HepG2 (cell line): ENCODE measurements around the gene FBXL13. TPM values are rescaled to one million over a fixed set of nuclear protein-coding genes. Genes with fewer than 3 reads are reported as not detected.
A peak's percentile ranks its signal among the peaks of the same experiment; 100 is the strongest.

Experiments used
- ATF6 ChIP-seq: sonication (generic); formaldehyde crosslinking; conservative IDR thresholded peaks from 2 replicates; pipeline ENCODE4 v1.4.0; 2020; ENCODE audit warnings: missing genetic modification reagents
- BCL6 ChIP-seq: IDR thresholded peaks from 2 replicates; pipeline ENCODE4 v1.6.1; 2016; ENCODE audit warnings: missing genetic modification reagents, missing compliant biosample characterization
- CHD2 ChIP-seq: IDR thresholded peaks from 2 replicates; pipeline ENCODE4 v1.6.1; 2011; ENCODE audit warnings: low read depth, low read length, improper control_type of control experiment
- CREB1 ChIP-seq, 2 experiments: fragments of 450-650 bp in 1 of 2; IDR thresholded peaks; 2 replicates each; pipeline ENCODE4 v1.6.1; 2016 to 2017; ENCODE audit warnings: control low read depth in 1 of 2, mild to moderate bottlenecking in 1 of 2, missing compliant biosample characterization in 1 of 2, missing genetic modification characterization in 1 of 2
- FIP1L1 ChIP-seq: fragments of 200-400 bp; formaldehyde crosslinking; IDR thresholded peaks from 2 replicates; pipeline ENCODE4 v1.6.1; 2018; ENCODE audit warnings: low read depth, mild to moderate bottlenecking, low read length, moderate library complexity, borderline replicate concordance; ENCODE audit not compliant: insufficient read depth
- GATAD2A ChIP-seq: IDR thresholded peaks from 2 replicates; pipeline ENCODE4 v1.6.1; 2016
- HMGA1 ChIP-seq: sonication (generic); formaldehyde crosslinking; conservative IDR thresholded peaks from 2 replicates; pipeline ENCODE4 v1.4.0; 2020; ENCODE audit warnings: missing genetic modification reagents
- KAT7 ChIP-seq: IDR thresholded peaks from 2 replicates; pipeline ENCODE4 v1.6.1; 2018; ENCODE audit warnings: borderline replicate concordance, missing compliant biosample characterization
- KDM4B ChIP-seq: sonication (generic); formaldehyde crosslinking; IDR thresholded peaks from 2 replicates; pipeline ENCODE4 v1.4.0; 2020; ENCODE audit warnings: missing genetic modification reagents
- MED8 ChIP-seq: sonication (generic); formaldehyde crosslinking; IDR thresholded peaks from 2 replicates; pipeline ENCODE4 v1.8.1; 2023; ENCODE audit warnings: mild to moderate bottlenecking, missing genetic modification reagents; ENCODE audit not compliant: insufficient replicate concordance
- NCOA5 ChIP-seq: sonication (generic); formaldehyde crosslinking; IDR thresholded peaks from 2 replicates; pipeline ENCODE4 v1.4.0; 2020; ENCODE audit warnings: missing genetic modification reagents
- ONECUT2 ChIP-seq: sonication (generic); formaldehyde crosslinking; IDR thresholded peaks from 2 replicates; pipeline ENCODE4 v1.4.0; 2020; ENCODE audit warnings: missing genetic modification reagents
- PRPF4 ChIP-seq: fragments of 200-400 bp; formaldehyde crosslinking; IDR thresholded peaks from 2 replicates; pipeline ENCODE4 v1.6.1; 2016; ENCODE audit warnings: low read length, low read depth; ENCODE audit not compliant: poor library complexity, severe bottlenecking
- SALL1 ChIP-seq: sonication (generic); formaldehyde crosslinking; IDR thresholded peaks from 2 replicates; pipeline ENCODE4 v1.8.0; 2022; ENCODE audit warnings: mild to moderate bottlenecking, missing genetic modification reagents
- SMAD1 ChIP-seq: sonication (generic); formaldehyde crosslinking; IDR thresholded peaks from 2 replicates; pipeline ENCODE4 v1.4.0; 2020; ENCODE audit warnings: missing genetic modification reagents, low read depth, mild to moderate bottlenecking, borderline replicate concordance
- TAF1 ChIP-seq: sonication (generic); formaldehyde crosslinking; IDR thresholded peaks from 2 replicates; pipeline ENCODE4 v1.4.0; 2020; ENCODE audit warnings: missing genetic modification reagents
- ZMYM3 ChIP-seq: sonication (generic); formaldehyde crosslinking; IDR thresholded peaks from 2 replicates; pipeline ENCODE4 v1.5.1; 2020; ENCODE audit warnings: mild to moderate bottlenecking, missing genetic modification reagents
- ZMYM4 ChIP-seq: sonication (generic); formaldehyde crosslinking; IDR thresholded peaks from 2 replicates; pipeline ENCODE4 v1.8.1; 2023; ENCODE audit warnings: mild to moderate bottlenecking, missing genetic modification reagents
- ZNF136 ChIP-seq: sonication (generic); formaldehyde crosslinking; IDR thresholded peaks from 2 replicates; pipeline ENCODE4 v1.8.1; 2022; ENCODE audit warnings: low read depth, mild to moderate bottlenecking, moderate library complexity, missing genetic modification reagents
- ZNF33A ChIP-seq: sonication (generic); formaldehyde crosslinking; IDR thresholded peaks from 2 replicates; pipeline ENCODE4 v1.5.1; 2020; ENCODE audit warnings: missing genetic modification reagents, mild to moderate bottlenecking, moderate library complexity, borderline replicate concordance
- ZNF432 ChIP-seq: sonication (generic); formaldehyde crosslinking; IDR thresholded peaks from 2 replicates; pipeline ENCODE4 v1.5.0; 2020; ENCODE audit warnings: missing genetic modification reagents, mild to moderate bottlenecking, borderline replicate concordance
- ZNF556 ChIP-seq: sonication (generic); formaldehyde crosslinking; IDR thresholded peaks from 2 replicates; pipeline ENCODE4 v1.4.0; 2020; ENCODE audit warnings: mild to moderate bottlenecking, missing genetic modification reagents, borderline replicate concordance
- ZNF597 ChIP-seq: sonication (generic); formaldehyde crosslinking; IDR thresholded peaks from 2 replicates; pipeline ENCODE4 v1.5.0; 2020; ENCODE audit warnings: missing genetic modification reagents
- ZNF619 ChIP-seq: sonication (generic); formaldehyde crosslinking; IDR thresholded peaks from 2 replicates; pipeline ENCODE4 v1.4.0; 2020; ENCODE audit warnings: mild to moderate bottlenecking, missing genetic modification reagents
- ZNF629 ChIP-seq: sonication (generic); formaldehyde crosslinking; conservative IDR thresholded peaks from 2 replicates; pipeline ENCODE4 v1.5.0; 2020; ENCODE audit warnings: missing genetic modification reagents
- ZZZ3 ChIP-seq: sonication (generic); formaldehyde crosslinking; IDR thresholded peaks from 2 replicates; pipeline ENCODE4 v1.4.0; 2020; ENCODE audit warnings: missing genetic modification reagents, mild to moderate bottlenecking, borderline replicate concordance
- polyA plus RNA-seq, 8 experiments: library from polyadenylated mRNA; depleted of rRNA in 3 of 8; stranded (reverse) in 7 of 8; unstranded in 1 of 8; fragments of >200 nt; fragmentation: Illumina TruSeq in 4 of 8; extraction: Trizol in 4 of 8; gene quantifications; 2 replicates each; pipeline versions ENCODE4 v1.2.1 to v1.2.3, GENCODE V29; 2011 to 2016; ENCODE audit warnings: low read depth in 4 of 8, missing spikeins in 1 of 8, mixed read lengths in 1 of 8; ENCODE audit not compliant: insufficient read depth in 1 of 8
- total RNA-seq, 5 experiments: library from RNA; depleted of rRNA; stranded (reverse); fragments of >200 nt; fragmentation: Illumina TruSeq; extraction: Trizol; gene quantifications; 2 replicates each; pipeline ENCODE4 v1.2.3, GENCODE V29; 2016; ENCODE audit warnings: low read depth in 1 of 5

The FBXL13 gene
- total and polyA plus RNA-seq, 2 of the 13 experiments (the other 11 are each of a cell fraction or from before 2014, with no cell fraction given) = 0.24 to 0.77 TPM

DNA sequence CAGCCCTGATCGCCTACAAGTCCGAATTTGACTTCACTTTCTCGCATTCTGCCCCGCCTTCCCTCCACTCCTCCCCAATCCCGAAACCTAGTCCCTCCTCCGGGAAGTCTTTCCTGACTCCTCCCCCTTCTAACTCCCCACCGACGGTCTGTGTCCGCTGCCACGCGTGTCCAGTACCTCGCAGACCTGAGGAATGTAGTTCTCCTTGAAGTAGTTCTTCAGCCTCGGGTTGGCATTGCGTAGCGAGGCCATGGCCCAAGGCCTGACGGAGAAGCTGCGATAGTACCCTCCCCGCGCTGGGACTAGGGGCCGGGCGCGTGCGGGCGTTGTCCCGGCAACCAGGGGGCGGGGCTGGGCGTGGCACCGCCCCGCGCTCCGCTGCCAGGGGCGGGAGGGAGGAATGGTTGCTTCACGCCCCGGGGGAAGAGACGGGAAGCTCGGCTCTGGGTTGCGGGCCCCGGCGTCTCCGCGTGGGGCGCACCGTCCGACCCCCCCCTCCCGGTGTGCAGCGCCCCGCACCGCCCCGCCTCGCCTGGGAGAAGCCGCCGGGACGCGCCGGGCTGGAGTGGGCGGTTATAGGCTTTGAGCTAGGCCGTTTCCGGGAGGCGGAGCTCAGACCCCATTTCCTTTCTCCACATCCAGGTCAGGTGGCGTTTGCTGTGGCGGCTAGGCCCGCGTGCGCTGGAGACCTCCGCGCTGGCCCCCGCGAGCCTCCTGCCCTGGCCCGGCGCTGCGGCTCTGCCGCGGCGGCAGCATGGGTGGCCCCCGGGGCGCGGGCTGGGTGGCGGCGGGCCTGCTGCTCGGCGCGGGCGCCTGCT, at the start of gene FBXL13, which contains the start of gene ARMC10 (continued):
- TF ChIP-seq ZNF629 (no peak), HMGA1 (CRISPR knock-in tag) (no peak), SMAD1 (CRISPR knock-in tag) (peak; percentile 66; the same call in 1 of the 2 replicates), ONECUT2 (CRISPR knock-in tag) (no peak), ZNF432 (no peak), ZMYM4 (peak; percentile 57; the same call in 1 of the 2 replicates), ZNF619 (CRISPR knock-in tag) (no peak; the same call in 1 of the 2 replicates), ZNF597 (CRISPR knock-in tag) (no peak), NCOA5 (CRISPR knock-in tag) (no peak), BCL6 (CRISPR knock-in tag) (no peak), ZZZ3 (CRISPR knock-in tag) (no peak), ZNF136 (no peak), ZMYM3 (CRISPR knock-in tag) (no peak), CREB1 (IDR thresholded peaks at IDR 0.05) (no peak), CREB1 (CRISPR knock-in tag; IDR thresholded peaks at IDR 0.05) (no peak), ATF6 (no peak), GATAD2A (CRISPR knock-in tag) (no peak; the same call in 1 of the 2 replicates), MED8 (CRISPR knock-in tag) (no peak), KDM4B (CRISPR knock-in tag) (no peak), KAT7 (CRISPR knock-in tag) (no peak), ZNF556 (CRISPR knock-in tag) (peak; percentile 42; the same call in 1 of the 2 replicates), FIP1L1 (no peak), PRPF4 (no peak), SALL1 (peak; percentile 79), ZNF33A (no peak), CHD2 (peak; percentile 14; the same call in 1 of the 2 replicates), TAF1 (CRISPR knock-in tag) (peak; percentile 38; the same call in 1 of the 2 replicates)
